Measurements from ENCODE around the gene CTH. TPM values are rescaled to one million over a fixed set of nuclear protein-coding genes. Genes with fewer than 3 reads are reported as not detected.

Gene CTH
- total RNA-seq, 1 donor from 2014 or later = 20.2 TPM

DNA sequence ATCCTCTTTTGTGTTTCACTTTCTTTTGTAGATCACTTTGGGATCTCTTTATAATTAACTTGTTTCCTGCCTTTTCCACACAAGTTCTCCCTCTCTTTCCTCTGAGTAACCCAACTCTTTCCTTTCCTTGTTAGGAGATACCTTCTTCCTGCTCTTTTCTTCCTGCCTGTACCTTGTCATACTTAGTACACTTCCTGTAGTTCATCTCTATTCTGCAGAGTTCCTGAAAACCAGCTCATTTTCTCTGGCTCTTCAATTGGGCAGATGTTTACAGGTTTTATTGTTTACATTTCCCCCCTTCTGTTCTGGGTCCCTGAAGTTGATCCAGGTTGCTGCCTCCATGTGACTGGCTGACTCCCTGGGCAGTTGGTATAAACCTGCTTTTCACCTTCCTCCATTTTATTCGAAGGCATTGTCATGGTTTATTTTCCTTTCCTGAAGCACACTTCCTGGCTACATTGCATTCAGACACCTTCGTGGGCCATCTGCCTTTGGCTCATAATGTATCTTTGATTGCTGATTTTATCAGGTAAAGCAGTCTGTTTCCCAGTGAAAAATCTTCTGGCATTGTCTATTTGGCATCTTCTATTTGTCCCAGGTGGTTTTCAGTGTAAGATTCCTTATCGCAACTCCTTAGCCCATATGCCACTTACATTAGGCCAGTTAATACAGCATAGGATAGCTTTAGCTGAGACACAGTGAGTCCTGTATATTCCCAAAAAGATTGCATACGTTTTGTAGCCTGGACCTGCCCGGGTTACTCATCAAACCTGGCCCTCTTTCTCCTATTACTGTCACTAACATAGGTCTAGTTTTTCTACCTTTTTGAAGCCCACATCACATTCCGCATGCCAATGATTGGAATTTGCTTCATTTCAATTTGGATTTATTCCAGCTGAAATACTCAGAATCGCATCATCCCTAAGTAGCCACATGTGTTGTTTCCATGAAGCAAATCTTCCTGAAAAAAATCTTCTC lies 15.4 kb downstream of the CTH start:
- peak overlapping the region; percentile 95 for H3K27ac Mint-ChIP-seq (ENCODE audit: unreplicated experiment)
- H3K27me3 Mint-ChIP-seq (ENCODE audit: unreplicated experiment) = peaks cover 4% of the 10 kb centered on the region
- TF ChIP-seq, protein P1, sequence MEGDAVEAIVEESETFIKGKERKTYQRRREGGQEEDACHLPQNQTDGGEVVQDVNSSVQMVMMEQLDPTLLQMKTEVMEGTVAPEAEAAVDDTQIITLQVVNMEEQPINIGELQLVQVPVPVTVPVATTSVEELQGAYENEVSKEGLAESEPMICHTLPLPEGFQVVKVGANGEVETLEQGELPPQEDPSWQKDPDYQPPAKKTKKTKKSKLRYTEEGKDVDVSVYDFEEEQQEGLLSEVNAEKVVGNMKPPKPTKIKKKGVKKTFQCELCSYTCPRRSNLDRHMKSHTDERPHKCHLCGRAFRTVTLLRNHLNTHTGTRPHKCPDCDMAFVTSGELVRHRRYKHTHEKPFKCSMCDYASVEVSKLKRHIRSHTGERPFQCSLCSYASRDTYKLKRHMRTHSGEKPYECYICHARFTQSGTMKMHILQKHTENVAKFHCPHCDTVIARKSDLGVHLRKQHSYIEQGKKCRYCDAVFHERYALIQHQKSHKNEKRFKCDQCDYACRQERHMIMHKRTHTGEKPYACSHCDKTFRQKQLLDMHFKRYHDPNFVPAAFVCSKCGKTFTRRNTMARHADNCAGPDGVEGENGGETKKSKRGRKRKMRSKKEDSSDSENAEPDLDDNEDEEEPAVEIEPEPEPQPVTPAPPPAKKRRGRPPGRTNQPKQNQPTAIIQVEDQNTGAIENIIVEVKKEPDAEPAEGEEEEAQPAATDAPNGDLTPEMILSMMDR (IDR thresholded peaks at IDR 0.05; ENCODE audit: unreplicated experiment) = no peak
- H3K4me1 Mint-ChIP-seq (ENCODE audit: unreplicated experiment) = peaks cover 35% of the 10 kb centered on the region
- H3K4me3 Mint-ChIP-seq (ENCODE audit: unreplicated experiment) = peak overlapping the region; percentile 3
- DNase-seq (ENCODE audit: low spot score) = no peak
- H3K36me3 Mint-ChIP-seq (ENCODE audit: low read depth, unreplicated experiment) = peaks cover 14% of the 10 kb centered on the region
- no peaks in the 10 kb centered on the region for H3K9me3 Mint-ChIP-seq (ENCODE audit: unreplicated experiment)

DNA sequence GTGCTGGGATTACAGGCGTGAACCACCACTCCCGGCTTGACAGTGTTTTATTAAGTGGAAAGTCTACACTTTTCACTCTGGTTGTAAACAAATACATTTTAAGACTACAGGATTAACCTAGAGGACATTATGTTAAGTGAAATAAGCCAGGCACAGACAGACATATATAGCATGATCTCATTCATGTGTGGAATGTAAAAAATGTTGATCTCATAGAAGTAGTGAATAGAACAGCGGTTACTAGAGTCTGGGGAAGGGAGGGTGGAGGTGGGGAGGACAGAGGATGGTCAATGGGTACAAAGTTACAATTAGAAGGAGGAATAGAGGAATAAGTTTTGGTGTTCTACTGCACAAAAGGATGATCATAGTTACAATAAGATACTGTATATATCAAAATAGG lies 16.9 kb downstream of the CTH start:
- peaks cover 24% of the 10 kb centered on the region for H3K36me3 Mint-ChIP-seq (ENCODE audit: low read depth, unreplicated experiment)
- peak overlapping the region; percentile 89 for H3K27ac Mint-ChIP-seq (ENCODE audit: unreplicated experiment)
- H3K9me3 Mint-ChIP-seq (ENCODE audit: unreplicated experiment) = no peaks in the 10 kb centered on the region
- TF ChIP-seq, protein P1 (IDR thresholded peaks at IDR 0.05; ENCODE audit: unreplicated experiment) = no peak
- no peak for DNase-seq (ENCODE audit: low spot score)
- H3K4me1 Mint-ChIP-seq (ENCODE audit: unreplicated experiment) = peaks cover 35% of the 10 kb centered on the region
- no peak overlapping the region for H3K4me3 Mint-ChIP-seq (ENCODE audit: unreplicated experiment)
- peaks cover 4% of the 10 kb centered on the region for H3K27me3 Mint-ChIP-seq (ENCODE audit: unreplicated experiment)

DNA sequence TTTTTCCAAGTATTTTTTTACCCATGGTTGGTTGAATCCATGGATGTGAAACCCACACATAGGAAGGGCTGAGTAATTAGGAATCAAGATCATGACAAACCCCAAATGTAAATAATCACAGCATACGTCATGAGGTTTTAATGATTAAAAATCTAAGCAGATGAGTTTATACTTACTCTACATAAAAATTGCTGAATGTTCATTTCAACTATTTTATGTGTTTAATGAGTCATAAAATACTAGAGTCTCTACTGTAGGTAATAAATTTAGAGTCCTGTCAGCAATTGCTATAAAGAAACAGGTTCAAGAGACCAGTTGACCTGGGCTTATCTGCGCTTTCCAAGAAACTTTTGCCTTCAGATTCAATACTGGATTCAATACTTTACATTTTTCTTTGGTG lies 18.2 kb downstream of the CTH start:
- no peak for DNase-seq (ENCODE audit: low spot score)

DNA sequence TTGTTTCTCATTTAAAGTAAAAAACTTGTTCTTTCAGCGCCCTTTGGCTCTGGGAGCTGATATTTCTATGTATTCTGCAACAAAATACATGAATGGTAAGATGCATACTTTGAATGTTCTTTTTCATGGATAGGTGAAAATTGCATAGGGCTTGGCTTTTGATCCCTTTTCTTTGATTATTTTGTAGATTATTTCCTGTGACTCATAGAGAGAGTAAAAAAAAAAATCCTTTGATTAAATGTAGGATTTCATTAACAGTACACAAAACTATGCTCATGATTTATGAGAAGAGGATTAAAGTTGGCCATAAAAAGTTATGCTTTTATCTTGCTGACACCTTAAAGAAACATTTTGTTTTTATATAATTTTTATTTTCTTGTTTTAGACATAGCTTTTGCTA lies 18.7 kb downstream of the CTH start:
- no peak for DNase-seq (ENCODE audit: low spot score)
- Mint-ChIP-seq H3K9me3 (ENCODE audit: unreplicated experiment) (no peaks in the 10 kb centered on the region), H3K27me3 (ENCODE audit: unreplicated experiment) (peaks cover 4% of the 10 kb centered on the region), H3K4me3 (ENCODE audit: unreplicated experiment) (no peak overlapping the region), H3K36me3 (ENCODE audit: low read depth, unreplicated experiment) (peaks cover 27% of the 10 kb centered on the region), H3K27ac (ENCODE audit: unreplicated experiment) (no peak overlapping the region), H3K4me1 (ENCODE audit: unreplicated experiment) (peaks cover 35% of the 10 kb centered on the region)
- TF ChIP-seq, protein P1 (IDR thresholded peaks at IDR 0.05; ENCODE audit: unreplicated experiment) = no peak

More for the DNA sequence above, 18.2 kb downstream of the CTH start:
- Mint-ChIP-seq H3K27ac (ENCODE audit: unreplicated experiment) (no peak overlapping the region), H3K9me3 (ENCODE audit: unreplicated experiment) (no peaks in the 10 kb centered on the region), H3K36me3 (ENCODE audit: low read depth, unreplicated experiment) (peaks cover 28% of the 10 kb centered on the region), H3K4me3 (ENCODE audit: unreplicated experiment) (no peak overlapping the region), H3K27me3 (ENCODE audit: unreplicated experiment) (peaks cover 4% of the 10 kb centered on the region), H3K4me1 (ENCODE audit: unreplicated experiment) (peaks cover 35% of the 10 kb centered on the region)
- TF ChIP-seq, protein P1 (IDR thresholded peaks at IDR 0.05; ENCODE audit: unreplicated experiment) = no peak

DNA sequence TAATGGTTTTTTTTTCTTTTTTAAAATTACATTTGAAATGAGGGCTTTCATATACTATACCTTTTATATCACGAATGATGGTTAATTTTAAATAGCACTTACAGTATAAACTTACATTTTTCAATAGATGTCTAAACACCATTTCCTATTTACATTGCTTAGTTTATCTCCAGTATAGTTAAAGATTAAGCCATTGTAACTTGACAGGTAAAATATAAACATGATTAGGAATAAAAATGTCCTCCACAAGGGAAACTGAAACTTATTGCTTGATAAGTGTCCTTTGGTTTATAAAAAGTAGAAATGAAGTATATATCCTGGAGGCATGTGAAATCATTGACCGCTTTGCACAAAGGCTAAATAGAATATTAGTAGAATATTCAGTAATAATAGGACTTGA lies 20.2 kb downstream of the CTH start:
- peaks cover 27% of the 10 kb centered on the region for H3K4me1 Mint-ChIP-seq (ENCODE audit: unreplicated experiment)
- DNase-seq (ENCODE audit: low spot score) = no peak
- TF ChIP-seq, protein P1 (IDR thresholded peaks at IDR 0.05; ENCODE audit: unreplicated experiment) = no peak
- H3K27ac Mint-ChIP-seq (ENCODE audit: unreplicated experiment) = no peak overlapping the region
- H3K4me3 Mint-ChIP-seq (ENCODE audit: unreplicated experiment) = no peak overlapping the region
- H3K36me3 Mint-ChIP-seq (ENCODE audit: low read depth, unreplicated experiment) = peaks cover 24% of the 10 kb centered on the region
- no peaks in the 10 kb centered on the region for H3K9me3 Mint-ChIP-seq (ENCODE audit: unreplicated experiment)
- H3K27me3 Mint-ChIP-seq (ENCODE audit: unreplicated experiment) = peaks cover 4% of the 10 kb centered on the region

All from endothelial cell (in vitro differentiated cells).